Subcutaneous adipose tissue (tissue), 4 donors: Measurements from ENCODE around the gene TBCK. TPM values are rescaled to one million over a fixed set of nuclear protein-coding genes. Genes with fewer than 3 reads are reported as not detected.

Source experiments
- total RNA-seq, 4 donors: library from RNA; depleted of rRNA; stranded (reverse); fragments of >200 nt; gene quantifications; one replicate each; pipeline ENCODE4 v1.1.0, GENCODE V29; 2016
- TF ChIP-seq, protein P1 (sequence below): fragments of 450-650 bp; IDR thresholded peaks from one replicate; pipeline ENCODE4 v1.5.1; 2016; ENCODE audit warnings: low read depth, mild to moderate bottlenecking, control low read depth, antibody characterized with exemption, moderate library complexity

The TBCK gene
- total RNA-seq, 4 donors from 2014 or later, result 32.2 to 59.2 (median 48.9) TPM

DNA sequence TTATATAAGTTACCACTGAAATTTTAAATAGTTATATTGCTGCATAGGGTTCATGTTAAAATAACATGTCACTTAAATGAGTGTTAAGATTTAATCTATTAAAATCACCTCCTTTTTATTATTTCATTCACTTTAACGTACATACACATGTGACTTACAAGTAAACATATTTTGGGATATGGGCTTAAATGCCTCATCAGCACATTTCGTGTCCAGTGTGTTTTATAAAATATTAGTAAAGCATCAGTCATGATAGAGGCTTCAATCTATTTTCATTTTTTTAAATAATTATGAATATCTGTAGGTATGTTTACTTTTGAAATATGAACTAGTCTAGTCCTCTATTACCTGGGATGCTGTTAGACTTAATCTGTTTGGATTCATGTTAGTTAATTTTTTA is 277.1 kb downstream of the TBCK start:
- TF ChIP-seq, protein P1, sequence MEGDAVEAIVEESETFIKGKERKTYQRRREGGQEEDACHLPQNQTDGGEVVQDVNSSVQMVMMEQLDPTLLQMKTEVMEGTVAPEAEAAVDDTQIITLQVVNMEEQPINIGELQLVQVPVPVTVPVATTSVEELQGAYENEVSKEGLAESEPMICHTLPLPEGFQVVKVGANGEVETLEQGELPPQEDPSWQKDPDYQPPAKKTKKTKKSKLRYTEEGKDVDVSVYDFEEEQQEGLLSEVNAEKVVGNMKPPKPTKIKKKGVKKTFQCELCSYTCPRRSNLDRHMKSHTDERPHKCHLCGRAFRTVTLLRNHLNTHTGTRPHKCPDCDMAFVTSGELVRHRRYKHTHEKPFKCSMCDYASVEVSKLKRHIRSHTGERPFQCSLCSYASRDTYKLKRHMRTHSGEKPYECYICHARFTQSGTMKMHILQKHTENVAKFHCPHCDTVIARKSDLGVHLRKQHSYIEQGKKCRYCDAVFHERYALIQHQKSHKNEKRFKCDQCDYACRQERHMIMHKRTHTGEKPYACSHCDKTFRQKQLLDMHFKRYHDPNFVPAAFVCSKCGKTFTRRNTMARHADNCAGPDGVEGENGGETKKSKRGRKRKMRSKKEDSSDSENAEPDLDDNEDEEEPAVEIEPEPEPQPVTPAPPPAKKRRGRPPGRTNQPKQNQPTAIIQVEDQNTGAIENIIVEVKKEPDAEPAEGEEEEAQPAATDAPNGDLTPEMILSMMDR, result no peak

DNA sequence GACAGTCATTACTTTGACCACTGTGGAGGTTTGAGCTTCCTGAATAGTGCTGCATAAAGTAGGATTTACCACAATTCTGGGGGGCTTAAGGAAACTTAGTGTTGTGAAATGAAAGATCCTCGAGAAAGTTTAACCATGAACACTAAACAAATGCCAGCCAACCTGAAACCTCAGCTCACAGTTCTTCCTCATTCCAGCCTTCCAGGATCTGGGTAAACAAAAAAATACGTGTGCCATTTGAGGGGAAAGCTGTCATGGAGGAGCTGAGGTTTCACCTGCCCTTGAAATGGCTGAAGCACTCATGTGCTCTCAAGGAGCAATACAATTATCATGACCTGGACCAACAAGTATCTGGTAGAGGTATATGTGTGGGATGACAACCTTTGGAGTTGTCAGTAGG is 278.0 kb downstream of the TBCK start:
- TF ChIP-seq, protein P1, result no peak

DNA sequence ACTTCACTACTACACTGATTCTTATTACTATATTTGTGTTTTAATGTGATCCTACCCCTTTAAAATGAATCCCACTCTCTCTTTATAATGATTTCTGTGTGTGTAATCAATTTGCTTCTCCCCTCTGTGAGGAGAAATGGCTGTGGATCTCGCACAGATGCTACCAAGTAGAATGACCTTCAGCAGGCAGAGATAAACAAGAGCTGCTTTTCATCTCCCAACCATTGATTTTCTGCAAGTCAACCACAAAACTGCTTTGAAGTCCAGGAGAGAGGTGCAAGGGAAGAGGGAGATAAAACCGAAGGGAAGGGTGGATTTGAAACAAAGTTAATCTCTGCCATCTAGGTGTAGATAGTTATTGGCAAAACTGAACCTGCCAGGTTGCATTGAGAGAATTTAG is 279.2 kb downstream of the TBCK start:
- TF ChIP-seq, protein P1, result no peak

DNA sequence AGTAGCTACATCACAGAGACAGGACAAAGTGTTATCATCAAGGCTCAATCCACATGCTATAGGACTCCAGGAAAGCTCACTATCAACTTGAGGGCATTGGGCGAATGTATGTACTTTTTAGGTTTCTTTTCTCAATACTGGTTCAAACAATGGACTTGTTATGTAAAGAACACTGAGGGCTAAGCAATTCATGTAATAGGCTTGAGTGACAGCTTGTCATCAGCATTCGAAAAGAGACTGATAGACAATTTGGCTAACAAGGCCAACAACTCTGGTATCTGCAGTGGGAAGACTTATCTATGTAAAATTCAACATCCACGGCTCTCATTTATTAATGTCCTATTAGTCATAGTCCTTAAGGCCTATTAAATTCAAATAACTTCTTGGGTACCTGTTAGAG is 279.7 kb downstream of the TBCK start:
- TF ChIP-seq, protein P1, result no peak

DNA sequence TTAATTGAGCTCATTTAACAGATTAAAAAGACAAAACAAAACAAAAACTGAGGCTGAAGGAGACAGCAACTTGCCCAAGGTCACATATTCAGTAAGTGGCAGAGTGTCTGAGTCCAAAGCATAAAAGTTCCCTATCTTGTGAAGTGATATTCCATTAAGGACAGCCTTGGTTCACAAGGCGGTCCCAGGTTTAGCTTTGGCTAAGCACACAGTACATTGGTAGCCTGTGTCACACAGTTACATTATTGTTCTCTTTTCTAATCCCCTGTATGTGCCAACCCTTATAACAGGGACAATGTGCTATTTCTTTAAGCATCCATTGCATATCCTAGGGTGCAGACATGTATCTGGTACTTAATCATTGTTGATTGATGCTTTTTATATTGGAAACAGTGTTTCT is 280.8 kb downstream of the TBCK start:
- TF ChIP-seq, protein P1, result no peak

DNA sequence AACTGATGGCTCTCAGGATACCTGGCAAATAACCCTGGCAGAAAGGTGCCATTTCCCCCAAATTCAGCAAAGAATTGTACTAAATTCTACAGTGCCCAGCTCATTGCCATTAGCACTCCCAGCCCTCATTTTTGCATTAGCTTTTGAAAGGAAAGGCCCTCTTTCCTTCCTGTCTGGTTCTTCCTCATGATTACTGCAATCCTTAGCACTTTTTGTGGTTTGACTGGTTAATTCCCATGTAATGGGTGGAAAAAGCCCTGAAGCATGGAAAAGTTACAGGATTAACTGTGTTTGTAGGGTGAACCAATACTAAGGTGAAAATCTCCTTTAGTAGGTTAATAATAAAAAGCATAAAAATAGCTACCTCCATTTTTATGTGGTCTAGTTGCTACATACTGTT is 281.3 kb downstream of the TBCK start:
- TF ChIP-seq, protein P1, result no peak

DNA sequence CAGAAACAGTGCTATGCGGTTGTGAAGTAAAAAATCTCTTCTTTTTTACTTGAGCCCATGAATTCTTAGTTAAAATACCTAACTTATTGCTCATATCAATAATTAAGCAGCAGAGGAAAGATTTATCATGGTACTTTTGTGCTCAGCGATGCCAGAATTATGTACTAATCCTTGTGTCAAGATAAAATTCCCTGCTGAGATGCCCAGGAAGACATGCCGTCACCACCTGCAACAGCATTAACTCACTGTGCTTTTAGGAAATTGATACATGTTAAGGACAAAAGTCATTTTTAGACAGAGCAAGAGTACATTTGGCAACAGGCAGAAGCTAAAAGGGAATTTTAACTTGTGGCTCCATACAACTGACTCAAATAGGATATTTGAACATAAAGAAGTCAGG is 281.8 kb downstream of the TBCK start:
- TF ChIP-seq, protein P1, result no peak
